Stimulated activated CD8-positive, alpha-beta memory T cell treated with anti-CD3 and anti-CD28 coated beads, Interleukin-12 subunit alpha, Interleukin-12 subunit beta, amount 100 ng/mL, for 4 hours (primary cell): ENCODE measurements around the gene NDUFAF5.

ENCODE experiments used
- DNase-seq: peaks from one replicate; pipeline ENCODE4 v3.0.0-alpha.2; 2020; ENCODE audit warnings: low read depth

NDUFAF5 gene

GRCh38 chr20:13777171-13777601, 7.6 kb upstream of the NDUFAF5 start:
- DNase-seq, result no peak

DNA sequence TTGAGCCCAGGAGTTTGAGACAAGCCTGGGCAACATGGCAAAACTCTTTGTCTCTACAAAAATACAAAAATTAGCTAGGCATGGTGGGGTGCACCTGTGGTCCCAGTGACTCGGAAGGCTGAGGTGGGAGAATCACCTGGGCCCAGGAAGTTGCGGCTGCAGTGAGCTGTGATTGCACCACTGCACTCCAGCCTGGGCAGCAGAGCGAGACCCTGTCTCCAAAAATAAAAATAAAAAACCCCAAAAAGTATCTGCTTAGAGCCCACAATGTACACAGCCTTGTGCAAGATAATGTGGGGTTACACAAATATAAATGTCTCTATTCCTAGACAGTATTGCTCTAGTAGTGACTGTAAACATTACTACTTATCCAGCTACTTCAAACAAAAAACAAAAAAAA, 6.0 kb upstream of the NDUFAF5 start:
- no peak for DNase-seq

GRCh38 chr20:13783528-13783927, 1.3 kb upstream of the NDUFAF5 start:
- DNase-seq, result no peak

GRCh38 chr20:13784271-13784892, 446 bp upstream of the NDUFAF5 start:
- DNase-seq, result no peak

DNA sequence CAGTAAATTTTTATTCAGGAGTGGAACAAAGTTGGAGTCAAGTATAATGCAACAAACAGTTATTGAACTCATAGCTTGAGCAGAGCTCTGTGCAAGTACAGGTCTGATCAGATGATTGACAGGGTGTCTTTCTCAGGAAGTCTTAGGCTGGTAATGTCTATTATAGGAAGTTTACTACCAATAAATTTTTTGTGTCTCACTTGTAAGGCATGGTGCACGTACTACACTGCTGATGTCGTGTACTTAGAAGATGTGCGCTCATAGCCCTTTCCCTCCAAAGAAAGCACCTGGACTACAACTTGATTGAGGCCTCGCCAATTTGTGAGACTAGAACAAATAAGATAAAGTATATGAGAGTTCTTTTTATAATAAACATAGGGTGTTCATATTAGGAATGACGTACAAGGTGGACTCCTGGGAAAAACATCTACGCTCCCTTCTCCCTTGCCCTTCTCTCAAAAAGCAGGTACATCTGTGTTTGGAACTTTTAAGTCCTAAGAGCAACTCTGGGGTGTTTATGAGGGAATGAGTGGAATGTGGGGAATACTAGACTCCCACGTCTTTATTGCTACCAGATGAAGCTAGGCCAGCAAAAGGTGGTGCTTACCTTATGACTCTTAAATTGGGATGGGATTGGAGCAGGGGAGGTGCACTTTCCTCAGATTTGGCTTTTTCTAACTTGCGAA, 1.5 kb downstream of the NDUFAF5 start:
- no peak for DNase-seq

GRCh38 chr20:13788167-13788834, 3.5 kb downstream of the NDUFAF5 start:
- no peak for DNase-seq

GRCh38 chr20:13790708-13791107, 5.9 kb downstream of the NDUFAF5 start:
- no peak for DNase-seq

GRCh38 chr20:13791540-13792459, 7.0 kb downstream of the NDUFAF5 start:
- DNase-seq, result no peak

DNA sequence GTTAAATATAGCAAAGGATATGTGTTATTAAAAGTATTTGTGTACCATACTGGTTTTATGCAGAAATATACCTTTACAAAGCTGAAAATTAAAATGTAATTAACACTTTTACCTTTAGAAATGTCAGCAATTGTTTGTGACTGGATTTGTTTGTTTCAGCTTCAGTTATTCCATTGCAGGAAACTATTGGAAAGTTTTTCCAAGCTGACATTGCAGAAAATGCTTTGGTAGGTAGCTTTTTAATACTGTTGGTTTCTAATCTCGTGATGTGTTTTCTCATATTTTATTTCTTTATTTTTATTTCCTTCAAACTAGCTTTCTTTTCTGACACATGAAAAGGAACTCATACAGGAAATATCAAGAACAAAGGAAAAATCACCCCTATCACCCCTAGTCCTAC, 8.2 kb downstream of the NDUFAF5 start:
- no peak for DNase-seq

- no peak for DNase-seq
These were observed 9.8 kb downstream of the NDUFAF5 start for GRCh38 chr20:13794667-13795066.

- DNase-seq, result no peak
These were observed 14.2 kb downstream of the NDUFAF5 start for GRCh38 chr20:13799040-13799439.

- no peak for DNase-seq
These were observed 15.1 kb downstream of the NDUFAF5 start for GRCh38 chr20:13799974-13800373.

- no peak for DNase-seq
These were observed 15.9 kb downstream of the NDUFAF5 start for GRCh38 chr20:13800728-13801134.

GRCh38 chr20:13809373-13809772, 24.5 kb downstream of the NDUFAF5 start:
- no peak for DNase-seq

- no peak for DNase-seq
These were observed 25.0 kb downstream of the NDUFAF5 start for GRCh38 chr20:13809855-13810254.

GRCh38 chr20:13810446-13810845, 25.6 kb downstream of the NDUFAF5 start:
- no peak for DNase-seq

DNA sequence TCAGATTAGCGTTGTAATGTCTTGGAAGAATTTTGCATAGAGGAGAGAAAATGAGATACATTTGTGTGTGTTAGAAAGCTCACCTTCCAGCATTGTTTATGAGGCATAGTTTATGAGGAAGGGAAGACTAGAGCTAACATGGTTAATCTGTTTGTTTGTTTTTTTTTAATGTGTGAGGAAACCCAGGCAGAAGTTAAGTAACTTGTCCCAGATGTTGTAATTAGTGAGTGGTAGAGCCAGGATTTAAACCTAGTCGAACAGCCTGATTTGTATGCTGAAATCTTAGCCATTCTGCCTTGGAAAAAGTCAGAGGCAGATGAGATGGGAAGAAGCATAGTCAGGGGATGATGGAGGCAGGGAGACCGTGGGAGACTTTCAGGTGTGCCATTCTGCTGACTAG, 29.1 kb downstream of the NDUFAF5 start:
- no peak for DNase-seq

DNA sequence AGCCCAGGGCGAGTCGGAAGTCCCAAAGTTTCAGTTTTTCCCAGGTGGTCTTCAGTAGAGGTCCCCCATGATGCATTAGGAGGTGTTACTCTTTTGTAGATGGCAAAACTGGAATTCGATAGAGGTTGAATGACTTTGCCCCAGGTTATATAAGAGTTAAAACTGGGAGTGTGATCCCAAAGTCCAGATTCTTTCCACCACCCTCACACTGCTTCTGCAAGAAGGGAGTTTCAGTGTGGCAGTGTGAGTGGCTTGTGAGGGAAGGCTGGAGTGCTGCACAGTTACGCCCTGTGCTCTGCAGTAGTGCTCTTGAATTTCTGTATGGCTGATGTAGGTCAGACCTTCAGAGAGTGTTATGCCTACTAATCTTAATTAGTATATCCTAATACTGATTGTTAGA, 29.8 kb downstream of the NDUFAF5 start:
- no peak for DNase-seq

- DNase-seq, result no peak
These were observed 31.9 kb downstream of the NDUFAF5 start for GRCh38 chr20:13816757-13817156.

DNA sequence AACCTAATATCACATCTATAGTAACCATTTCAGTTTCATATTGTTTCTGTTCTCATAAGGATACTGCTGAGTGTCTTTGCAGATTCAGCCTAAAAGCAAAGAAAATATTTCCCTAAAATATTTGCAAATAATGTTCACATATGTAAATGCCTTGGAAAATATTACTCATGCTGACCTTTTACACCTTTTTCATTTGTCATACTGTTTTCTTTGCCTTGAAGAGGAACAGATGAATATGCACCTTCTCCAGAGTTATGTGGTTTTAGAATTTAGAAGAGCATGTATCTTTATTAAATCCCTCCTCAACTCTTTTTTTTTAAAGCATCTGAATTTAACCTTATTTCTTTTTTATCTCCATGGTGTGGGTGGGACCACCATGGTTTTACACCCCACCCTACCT, 32.5 kb downstream of the NDUFAF5 start:
- no peak for DNase-seq

DNA sequence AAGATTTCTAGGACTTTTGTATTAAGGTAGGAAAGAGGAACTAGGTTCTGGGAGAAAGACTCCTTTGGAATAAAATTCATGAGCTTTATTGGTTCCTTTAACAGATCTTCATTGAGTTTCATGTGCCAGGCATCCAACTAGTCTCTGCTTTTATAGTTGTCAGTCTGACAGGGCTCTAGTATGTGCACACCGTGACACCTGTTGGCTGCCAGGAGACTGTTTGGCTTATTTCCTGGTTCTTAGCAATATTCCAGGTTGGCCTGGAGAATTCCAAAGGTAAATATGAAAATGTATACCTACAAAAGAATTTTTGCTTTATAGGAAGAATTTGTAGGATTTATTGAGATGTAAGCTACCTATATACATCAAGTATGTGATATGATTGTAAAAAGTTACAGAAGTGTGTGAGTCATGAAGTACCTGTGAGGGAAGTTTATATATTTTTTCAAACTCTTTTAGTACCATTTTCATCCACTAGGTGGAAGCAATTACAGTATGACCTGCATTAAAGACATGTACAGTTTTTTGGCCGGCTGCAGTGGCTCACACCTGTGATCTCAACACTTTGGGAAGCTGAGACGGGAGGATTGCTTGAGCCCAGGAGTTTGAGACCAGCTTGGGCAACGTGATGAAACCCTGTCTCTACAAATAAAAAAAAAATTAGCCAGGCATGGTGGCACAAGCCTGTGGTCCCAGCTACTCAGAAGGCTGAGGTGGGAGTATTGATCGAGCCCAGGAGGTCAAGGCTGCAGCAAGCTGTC, 35.2 kb downstream of the NDUFAF5 start:
- DNase-seq, result no peak

DNA sequence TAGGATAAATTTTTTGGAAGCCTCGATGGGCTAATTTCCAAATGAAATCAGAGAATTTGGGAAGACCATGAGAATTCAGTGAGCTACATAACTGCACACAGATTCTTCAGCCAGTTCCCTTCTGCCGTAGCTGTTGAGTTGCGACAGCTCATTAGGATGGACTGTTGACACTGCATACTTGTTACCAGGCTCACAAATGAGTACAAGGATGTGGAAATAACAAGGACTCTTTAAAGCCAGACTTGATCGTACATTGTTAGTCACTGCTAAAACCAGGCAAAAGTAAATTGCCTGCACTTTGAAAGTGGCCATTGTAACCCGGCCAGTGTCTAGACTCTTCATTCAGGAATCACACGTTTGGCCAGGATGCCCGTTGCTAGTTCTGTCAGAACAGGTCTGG, 37.0 kb downstream of the NDUFAF5 start:
- no peak for DNase-seq
